Cerebellar nuclear complex (tissue), 1 donor: ENCODE data around the gene BUD31.
"Not testable (repeated sequence)": the region's sequence is repeated elsewhere in the genome, so short reads cannot be mapped to it uniquely, and the experiment has no call there.

Source experiments
- DNase-seq, 2 experiments: peaks; one replicate each; lab custom pipeline; 2025; lab: John Stamatoyannopoulos, UW

The BUD31 gene

DNA sequence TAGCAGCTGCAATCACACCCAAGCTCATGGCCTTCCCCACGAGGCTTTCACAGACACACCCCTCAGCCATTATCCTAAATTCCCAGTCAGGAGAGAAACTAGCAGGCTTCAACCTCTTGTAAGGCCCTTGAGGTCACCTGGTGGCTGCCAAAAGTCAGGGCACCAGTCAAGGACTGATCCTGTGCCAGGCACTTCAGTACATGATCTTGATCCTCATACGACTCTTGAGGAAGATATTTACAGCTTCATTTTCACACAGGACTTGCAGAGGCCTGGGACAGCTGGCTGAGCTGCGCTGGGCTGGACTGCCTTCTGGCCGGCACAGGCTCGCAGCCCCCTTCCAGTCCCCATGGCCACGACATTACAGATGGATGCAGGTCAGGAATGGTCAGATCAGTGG, 9.2 kb upstream of the BUD31 start:
- no peak for DNase-seq

DNA sequence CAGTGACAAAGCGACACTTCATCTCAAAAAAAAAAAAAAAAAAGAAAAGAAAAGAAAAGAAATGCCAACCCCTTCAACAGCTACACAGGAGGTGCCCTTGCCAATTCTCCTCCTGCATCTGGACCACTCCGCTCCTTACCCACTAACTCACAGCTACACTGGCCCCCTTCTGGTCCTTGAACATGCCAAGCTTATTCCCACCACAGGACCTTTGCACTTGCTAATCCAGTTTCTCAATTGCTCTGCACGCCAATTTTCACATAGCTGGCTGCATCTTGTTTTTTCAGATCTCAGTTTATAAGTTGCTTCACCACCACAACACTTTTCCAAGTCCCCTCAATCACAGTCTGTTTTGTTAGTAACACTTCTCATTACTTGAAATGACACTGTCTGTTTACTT, 5.9 kb upstream of the BUD31 start:
- DNase-seq = no peak

DNA sequence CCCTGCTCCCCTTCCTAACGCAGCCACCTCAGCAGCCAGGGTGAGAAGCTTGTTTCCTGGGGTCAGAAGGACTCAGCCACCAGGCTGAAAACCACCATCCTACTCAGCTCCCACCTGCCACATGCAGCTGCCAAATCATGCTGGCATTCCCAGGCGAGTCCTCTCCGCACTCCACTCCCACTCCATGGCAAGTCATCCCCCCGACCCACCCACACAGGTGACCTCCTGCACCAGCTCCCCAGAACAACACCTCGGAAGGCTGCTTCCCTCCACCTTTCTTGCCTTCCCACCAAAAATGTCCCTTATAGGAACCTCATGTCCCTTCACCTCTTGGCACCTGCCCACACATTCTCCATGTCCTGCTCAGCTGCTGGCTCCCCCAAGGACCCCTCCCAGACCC, 5.0 kb upstream of the BUD31 start:
- no peak for DNase-seq

DNA sequence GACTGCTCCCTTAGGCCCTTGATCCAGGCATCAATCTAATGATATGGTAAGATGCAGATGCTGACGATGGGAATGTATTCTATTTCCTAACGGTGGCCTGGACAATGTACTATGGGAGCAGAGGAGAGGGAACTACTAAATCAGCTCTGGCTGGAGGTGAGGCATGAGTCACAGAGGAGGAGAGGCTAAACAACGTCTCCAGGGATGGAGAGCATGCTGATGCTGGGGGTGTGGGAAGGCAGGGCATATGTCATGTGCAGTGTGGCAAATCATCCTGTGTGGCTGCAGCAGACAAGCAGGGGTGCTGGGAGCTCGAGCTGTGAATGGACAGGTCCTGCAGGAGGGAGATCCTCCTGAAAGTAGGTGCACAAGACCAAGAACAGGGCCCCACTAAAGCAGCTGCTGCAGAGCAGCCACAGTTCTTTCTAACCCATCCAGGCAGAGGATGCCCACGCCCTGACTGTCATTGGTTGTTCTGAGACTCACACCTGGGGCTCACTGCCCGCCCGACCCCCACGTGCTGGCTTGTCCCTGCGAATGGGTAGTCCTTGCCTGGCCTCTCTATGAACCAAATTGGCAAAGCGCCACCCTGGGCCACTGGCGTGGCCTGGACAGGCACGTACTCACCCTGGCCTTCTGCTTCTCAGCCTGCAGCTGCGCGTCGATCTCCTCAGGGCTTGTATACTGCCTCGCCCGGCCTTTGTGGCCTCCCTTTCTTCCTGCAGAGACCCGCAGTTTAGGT, 4.4 kb upstream of the BUD31 start:
- DNase-seq = no peak

DNA sequence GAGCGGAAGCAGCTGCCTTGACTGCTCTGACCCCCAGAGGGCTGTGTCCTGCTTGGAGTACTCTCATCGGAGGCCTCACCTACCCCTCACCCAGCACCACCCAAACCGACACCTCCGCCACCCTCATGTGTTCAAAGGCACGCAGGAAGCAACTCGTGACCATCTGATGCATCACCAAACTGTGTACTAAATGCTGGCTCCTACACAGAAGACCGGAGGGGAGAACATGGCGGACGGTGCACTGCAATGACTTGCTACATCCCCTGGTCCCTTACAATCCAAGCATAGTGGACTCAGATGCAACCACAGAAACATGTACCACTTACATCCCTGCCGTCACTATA, 3.8 kb upstream of the BUD31 start:
- no peak for DNase-seq

DNA sequence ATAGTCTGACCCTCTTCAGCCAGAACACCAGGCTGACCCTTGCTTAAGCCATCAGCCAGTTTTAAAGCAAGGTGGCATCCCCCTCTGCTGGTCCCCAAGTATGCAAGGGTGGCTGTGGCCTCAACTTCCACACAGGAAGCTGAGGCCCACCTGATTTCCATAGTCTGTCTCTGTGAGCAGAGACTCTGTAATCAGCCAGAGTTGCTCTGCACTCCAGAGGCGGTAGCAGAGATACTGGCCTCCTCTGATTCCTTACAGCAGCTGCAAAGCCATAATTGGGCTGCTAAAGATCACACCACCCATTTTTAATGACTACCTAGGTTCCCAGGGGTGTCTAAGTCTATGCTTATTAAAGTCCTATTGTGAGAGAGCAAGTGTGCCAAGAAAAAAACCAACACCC, 2.2 kb upstream of the BUD31 start:
- no peak for DNase-seq

DNA sequence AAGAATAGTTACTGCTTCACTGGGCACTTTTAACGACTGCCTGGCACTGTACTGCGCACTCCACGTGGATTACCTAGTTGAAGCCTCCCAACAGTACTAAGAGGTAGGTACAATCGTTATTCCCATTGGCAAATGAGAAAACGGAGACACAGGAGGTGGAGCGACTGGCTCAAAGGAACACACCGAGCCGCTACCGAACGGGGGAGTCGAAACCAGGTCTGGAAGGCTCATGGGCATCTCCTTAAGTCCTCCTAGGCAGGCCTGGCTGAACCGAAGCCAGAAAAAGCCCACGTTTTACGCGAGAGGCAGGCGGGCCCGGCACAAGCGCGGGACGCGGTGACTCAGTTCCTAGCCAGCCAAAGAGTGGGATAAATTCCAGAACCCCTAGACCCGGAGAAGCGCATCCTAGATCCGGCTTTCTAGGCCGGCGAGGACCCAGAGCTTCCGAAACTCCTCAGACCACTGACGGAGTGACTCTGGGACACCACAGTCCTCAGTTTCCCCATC, 844 bp upstream of the BUD31 start:
- no peak for DNase-seq

DNA sequence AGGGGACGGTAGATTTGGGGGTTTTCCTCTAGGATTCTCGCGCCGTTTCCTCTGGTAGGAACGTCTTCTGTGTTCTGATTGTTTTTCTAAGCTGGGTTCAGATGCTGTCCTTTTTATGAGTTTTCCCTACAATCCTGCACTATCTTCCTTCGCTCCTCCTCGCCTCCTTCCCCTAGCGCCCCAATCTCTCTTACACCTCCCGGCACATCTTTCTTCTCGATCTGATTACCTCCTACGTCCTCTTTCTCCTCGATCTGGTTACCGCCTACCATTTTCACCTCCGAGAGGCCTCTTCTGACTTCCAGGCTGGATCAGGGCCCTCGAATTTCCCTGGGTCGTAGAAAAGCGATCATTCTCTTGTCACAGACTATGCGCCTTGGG, 413 bp downstream of the BUD31 start:
- no peak for DNase-seq

DNA sequence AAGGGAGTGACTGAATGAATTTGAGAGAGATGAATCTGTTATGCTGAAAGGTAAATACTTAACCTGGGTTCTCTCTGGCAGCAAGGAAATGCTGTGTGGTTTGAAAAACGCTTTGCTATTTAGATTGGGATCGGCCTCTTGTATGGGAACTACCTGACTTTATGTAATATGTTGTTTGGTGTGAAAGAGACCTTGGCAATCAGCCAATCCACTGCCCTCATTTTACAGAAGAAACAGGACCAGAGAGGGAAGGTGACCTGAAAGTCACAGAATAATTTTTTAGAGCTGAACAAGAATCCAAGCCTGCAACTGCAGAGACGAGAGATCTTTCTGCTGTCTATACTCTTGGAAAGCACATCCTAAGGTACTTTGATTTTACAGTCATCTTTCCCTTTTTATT, 1.0 kb downstream of the BUD31 start:
- DNase-seq = no peak

DNA sequence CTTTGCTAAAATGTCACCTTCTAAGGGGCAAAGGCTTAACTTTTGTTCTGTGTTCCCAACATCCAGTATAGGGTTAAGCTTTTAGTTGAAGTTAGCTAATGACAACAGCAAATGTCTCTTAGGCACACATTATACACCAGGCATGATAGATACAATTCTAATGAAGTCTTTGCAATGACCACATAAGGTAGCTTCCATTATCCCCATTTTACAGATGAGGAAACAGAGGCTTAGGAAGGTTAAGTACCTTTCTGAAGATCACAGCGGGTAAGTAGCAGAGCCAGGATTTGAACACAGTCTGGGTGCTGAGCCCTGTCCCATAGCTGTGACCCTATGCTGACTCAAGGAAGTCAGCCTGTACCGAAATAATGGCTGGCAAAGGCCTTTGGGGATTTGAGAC, 1.9 kb downstream of the BUD31 start:
- no peak for DNase-seq

DNA sequence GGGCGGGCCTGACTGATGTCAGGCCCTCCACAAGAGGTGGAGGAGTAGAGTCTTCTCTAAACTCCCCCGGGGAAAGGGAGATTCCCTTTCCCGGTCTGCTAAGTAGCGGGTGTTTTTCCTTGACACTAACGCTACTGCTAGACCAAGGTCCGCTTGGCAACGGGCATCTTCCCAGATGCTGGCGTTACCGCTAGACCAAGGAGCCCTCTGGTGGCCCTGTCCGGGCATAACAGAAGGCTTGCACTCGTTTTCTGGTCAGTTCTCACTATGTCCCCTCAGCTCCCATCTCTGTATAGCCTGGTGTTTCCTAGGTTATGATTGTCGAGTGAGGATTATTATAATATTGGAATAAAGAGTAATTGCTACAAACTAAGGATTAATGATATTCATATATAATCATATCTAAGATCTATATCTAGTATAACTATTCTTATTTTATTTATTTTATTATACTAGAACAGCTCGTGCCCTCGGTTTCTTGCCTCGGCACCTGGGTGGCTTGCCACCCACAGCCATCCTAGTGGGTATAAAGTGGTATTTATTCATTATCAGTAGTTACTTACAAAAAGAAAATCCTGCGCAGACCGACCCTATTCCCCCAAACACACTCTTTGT, 6.9 kb downstream of the BUD31 start:
- DNase-seq = peak in 1 of 2 experiments; percentile 2

DNA sequence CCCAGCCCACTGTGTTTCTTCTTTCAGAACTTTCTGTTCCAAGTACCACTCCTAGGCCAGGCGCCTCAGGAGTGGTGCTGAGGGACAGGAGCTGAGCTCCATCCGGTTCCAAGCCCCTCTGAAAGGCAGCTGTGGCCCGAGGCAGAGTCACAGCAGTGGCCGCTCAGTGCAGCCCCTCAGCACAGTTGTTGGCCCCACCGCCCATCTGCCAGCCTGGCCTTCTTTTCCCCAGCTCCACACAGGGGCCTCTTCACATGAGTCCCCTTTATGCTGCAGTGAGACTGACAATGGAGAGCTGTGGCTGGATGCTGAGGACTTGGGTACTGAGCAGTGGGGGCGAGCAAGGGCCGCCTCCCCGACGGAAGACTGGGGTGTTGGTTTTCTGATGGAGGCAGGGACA, 9.5 kb downstream of the BUD31 start:
- no peak for DNase-seq

DNA sequence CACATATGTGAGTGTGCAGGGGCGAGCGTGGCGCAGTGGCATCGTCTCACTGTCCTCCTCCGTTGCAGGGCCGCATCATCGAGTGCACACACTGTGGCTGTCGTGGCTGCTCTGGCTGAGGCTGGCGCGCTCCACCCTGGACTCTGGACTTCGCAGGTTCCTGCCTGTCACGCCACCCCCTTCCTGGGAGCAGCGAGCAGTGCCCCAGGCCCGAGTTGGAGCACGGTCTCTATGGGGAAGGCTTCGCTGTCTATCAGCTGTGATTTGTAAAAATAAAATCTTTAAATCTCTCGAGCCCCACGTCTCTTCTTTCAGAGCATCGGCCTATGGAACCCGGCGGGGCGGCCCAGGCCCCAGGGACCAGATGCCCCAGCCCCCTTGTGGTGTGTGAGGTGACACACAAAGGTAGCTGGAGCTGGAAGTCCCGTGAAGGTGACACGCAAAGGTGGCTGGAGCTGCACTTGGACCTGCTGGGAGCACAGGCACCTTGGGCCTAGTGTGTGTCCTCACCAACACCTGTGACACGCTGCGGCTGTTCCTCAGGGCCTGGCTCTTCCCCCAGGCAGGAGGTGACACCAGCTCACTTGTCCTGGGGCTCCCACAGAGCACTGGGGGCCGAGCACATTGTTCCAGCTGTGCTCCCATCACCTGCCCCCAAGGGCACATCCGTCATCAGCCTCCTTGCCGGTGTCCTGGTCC, 10.7 kb downstream of the BUD31 start:
- DNase-seq = no peak

DNA sequence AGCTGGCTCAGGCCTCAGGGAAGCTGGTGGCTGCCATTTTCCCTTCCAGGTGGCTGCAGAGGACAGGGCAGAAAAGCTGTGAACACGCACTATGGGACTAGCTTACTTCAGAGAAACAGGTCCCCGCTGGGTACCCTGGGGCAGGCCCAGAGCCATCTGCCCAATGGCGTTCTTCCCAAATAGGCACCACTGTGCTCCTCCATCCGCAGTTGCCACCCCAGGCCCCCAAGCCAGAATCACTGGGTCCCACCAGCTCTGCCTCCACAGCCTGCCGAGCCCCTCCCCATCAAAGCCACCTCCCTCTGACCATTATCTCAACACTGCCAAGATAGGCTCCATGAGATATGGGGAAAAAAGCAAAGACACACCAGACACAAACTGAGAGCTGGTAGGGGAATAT, 11.4 kb downstream of the BUD31 start:
- no peak for DNase-seq

DNA sequence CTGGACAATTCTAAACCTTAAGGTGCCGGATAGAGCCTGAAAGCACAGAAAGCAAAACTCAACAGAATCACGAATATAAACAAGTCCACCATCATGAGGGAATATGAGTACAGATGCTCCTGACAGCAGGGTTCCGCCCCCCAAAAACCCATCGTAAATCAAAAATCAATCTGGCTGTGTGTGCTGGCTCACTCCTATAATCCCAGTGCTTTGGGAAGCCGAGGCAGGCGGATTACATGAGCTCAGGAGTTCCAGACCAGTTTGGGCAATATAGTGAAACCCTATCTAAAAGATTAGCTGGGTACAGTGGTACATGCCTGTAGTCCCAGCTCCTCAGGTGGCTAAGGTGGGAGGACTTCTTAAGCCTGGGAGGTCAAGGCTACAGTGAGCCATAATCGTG, 12.2 kb downstream of the BUD31 start:
- no peak for DNase-seq

DNA sequence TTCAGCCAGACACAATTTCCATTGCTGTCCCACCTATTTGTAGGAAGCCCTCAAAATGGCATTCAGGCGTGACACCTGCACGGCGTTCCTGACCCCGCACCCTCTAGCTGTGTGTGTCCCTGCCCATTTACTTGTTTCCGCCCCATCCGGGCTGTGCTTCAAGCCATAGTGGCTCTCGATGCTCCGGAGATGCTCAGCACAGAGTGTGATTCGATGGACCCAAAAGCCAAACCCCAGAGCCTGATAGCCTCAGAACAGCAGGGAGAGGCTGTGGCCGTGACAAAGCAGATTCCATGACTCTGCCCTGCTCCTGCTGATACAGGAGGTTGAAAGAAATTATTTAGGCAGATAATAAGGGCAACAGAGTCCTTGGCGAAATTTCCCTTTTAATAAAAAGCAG, 13.4 kb downstream of the BUD31 start:
- no peak for DNase-seq

DNA sequence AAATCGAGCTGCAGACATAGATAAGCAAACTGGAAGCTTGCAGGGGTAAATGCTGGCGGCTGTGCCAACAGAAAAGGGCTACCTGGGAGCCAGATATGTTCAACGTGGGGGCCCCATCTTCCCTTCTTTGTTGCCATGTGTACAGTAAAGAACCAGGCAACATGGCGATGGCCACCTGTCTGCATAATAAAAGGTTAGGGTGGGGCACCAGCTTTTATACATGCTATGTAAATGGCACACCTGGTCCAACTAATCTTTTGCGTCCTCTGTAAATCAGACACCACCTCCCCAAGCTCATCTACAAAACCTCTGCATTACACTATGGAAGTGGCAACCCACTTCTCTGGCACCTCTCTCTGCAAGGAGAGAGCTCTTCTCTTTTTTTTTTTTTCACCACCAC, 13.9 kb downstream of the BUD31 start:
- DNase-seq = no peak

DNA sequence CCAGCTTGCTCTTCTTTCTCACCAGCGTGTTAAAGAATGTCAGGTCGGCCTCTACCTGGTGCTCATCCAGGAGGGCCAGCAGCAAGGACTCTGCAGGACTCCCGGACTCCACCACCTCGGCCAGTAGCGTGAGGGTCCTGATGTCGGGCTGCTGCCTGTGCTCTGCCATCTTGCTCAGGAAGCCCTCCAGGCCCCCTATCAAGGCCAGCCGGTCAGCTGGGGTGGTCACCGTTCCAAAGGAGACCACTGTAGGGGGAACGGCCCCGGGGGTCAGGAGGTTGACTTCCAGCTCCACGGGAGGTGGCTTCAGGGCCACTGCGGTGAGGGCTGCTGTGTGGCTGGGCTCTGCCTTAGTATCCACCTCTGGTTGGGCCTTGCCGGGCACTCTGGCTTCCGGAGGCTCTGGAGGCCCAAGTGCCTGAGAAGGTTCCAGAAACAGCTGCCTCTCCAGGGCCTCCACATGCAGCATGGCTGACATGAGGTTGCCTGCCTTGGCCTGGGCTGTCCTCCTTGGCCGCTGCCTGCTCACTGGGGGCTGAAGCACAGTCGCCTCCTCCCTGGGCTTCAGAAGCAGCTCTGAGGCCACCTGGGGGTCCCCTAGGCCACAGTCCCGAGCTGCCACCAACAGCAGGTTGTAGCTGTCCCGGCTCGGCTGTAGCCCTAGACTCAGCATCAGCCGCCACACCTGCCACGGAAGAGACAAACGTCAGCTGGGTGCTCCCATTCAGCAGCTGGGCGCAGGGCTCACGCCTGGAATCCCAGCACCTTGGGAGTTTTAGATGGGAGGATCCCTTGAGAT, 16.4 kb downstream of the BUD31 start:
- no peak for DNase-seq

DNA sequence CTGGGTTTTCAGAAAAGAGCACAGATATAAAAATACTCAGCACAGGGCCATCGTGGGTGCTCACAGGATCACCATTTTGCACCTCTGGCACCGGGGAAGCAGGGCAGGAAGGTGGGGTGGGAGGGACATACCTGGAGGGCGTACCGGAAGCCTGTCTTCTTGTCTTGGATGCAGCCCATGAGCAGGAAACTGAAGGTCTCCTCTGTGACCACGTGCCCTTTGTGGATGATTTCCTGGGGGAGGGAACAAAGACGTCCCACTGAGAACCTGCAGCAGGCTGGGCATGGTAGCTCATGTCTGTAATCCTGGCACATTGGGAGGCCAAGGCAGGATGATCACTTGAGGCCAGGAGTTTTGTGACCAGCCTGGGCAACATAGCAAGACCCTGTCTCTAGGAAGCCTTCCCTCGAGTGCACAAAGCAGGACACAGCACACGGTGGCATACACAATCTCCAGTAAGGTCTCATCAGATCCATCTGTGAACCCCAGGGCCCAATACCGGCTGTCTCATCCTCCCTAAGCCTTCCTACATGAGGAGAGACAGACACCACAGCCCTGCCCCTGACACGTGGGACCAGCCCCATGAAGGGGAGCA, 20.3 kb downstream of the BUD31 start:
- DNase-seq = no peak

DNA sequence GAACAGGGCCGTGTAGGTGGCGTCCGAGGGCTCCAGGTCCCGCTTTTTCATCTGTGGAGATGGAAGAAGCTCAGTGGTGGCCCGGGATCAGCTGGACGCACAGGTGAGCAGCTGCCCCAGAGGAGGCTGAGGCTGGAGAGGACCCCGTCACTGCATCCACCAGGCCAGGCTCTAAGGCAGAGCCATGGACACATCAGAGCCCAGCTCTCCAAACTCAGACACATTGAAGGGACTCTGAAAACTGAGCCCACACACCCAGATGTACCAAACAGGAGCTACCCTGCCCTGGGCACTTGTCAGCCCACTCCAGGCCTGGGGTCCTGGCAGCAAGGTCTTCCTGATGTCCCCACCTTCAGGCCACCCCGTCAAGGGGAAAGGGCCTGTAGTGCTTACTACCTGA, 21.0 kb downstream of the BUD31 start:
- no peak for DNase-seq

DNA sequence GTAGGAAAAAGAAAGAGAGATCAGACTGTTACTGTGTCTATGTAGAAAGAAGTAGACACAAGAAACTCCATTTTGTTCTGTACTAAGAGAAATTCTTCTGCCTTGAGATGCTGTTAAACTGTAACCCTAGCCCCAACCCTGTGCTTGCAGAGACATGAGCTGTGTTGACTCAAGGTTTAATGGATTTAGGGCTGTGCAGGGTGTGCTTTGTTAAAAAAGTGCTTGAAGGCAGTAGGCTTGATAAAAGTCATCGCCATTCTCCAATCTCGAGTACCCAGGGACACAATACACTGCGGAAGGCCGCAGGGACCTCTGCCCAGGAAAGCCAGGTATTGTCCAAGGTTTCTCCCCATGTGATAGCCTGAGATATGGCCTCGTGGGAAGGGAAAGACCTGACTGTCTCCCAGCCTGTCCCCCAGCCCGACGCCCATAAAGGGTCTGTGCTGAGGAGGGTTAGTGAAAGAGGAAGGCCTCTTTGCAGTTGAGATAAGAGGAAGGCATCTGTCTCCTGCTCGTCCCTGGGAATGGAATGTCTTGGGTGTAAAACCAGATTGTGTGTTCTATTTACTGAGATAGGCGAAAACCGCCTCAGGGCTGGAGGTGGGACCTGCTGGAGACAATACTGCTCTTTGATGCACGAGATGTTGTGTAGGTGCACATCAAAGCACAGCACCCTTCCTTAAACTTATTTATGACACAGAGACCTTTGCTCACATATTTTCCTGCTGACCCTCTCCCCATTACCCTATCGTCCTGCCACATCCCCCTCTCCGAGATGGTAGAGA, 23.2 kb downstream of the BUD31 start:
- not testable (repeated sequence) for DNase-seq
